ENCODE results near the gene TARBP2.
"Not testable (repeated sequence)": the region's sequence is repeated elsewhere in the genome, so short reads cannot be mapped to it uniquely, and the experiment has no call there.

The TARBP2 gene

GRCh38 chr12:53476769-53477209 is 24.3 kb upstream of the TARBP2 start:
- DNase-seq (ENCODE audit: low read depth) = no peak

- no peak for DNase-seq (ENCODE audit: low read depth)
Observed at GRCh38 chr12:53478865-53479264, 22.2 kb upstream of the TARBP2 start.

DNA sequence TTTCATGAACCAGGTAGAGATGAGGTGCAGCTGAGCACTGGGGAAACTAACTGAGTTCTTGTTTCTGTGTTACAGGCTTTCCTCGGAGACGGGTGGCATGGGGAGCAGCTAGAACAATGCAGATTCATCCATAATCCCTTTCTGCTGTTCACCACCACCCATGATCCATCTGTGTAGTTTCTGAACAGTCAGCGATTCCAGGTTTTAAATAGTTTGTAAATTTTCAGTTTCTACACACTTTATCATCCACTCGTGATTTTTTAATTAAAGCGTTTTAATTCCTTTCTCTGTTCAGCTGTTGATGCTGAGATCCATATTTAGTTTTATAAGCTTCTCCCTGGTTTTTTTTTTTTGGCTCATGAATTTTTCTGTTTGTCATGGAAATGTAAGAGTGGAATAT is 21.8 kb upstream of the TARBP2 start:
- no peak for DNase-seq (ENCODE audit: low read depth)

GRCh38 chr12:53480491-53481442 is 20.3 kb upstream of the TARBP2 start:
- no peak for DNase-seq (ENCODE audit: low read depth)

- DNase-seq (ENCODE audit: low read depth) = not testable (repeated sequence)
Observed at GRCh38 chr12:53481458-53481857, 19.6 kb upstream of the TARBP2 start.

GRCh38 chr12:53481939-53482586 is 19.0 kb upstream of the TARBP2 start:
- DNase-seq (ENCODE audit: low read depth) = no peak

- no peak for DNase-seq (ENCODE audit: low read depth)
Observed at GRCh38 chr12:53482626-53483168, 18.4 kb upstream of the TARBP2 start.

- no peak for DNase-seq (ENCODE audit: low read depth)
Observed at GRCh38 chr12:53483225-53483978, 17.7 kb upstream of the TARBP2 start.

DNA sequence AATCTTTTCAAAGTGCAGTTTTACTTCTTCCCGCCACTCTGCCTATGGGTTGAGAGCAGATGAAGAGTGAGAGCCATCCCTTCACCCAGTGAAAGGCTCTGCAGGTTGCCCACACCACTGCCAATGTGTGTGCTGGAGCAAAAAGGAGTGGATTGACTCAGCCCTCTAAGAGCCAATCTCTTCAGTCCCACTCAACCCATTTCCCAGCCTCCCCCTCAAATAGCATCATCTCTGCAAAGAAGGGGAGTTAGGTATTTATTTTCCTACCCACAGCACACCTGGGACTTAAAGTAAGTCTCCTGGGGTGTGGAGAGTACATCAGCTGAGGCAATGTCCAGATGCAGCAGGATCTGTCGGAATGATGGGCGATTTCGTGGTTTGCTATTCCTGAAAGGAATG is 17.1 kb upstream of the TARBP2 start:
- DNase-seq (ENCODE audit: low read depth) = no peak

DNA sequence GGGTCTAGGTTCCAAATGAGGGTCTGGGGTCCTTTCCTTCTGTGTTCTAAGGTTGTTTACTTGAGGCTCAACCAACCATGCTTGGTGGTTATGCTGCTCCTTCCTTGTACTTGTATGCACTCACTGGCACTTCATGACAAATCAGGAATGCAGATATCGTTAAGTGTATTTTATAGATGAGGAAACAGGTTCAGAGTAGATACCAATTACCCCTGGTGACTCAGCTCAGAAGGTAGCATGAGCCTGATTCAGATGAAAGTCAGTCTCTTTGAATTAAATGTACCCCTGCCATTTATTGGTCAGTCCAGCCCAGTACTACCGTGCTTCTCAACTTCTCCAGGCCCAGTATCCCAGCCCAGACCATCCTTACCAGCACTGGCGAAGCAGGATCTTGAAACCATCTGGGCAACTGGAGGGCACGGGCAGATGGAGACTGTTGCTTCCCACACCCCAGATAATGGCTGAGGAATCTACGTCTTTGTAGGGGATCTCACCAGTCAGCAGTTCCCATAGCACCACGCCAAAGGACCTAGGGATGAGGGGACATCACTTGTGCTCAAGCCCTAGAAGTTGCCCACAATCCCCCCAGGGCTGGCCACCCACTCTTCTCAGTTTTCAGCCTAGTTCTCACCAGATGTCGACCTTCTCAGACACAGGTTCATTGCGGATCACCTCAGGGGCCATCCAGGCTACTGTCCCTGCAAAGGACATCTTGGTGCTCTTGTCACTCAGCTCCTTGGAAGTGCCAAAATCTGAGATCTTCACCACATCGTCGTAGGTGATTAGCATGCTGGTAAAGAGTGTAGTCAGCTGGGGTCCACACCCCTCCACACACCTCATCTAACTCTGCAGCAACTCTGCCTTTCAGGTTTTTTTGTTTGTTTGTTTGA is 16.2 kb upstream of the TARBP2 start:
- no peak for DNase-seq (ENCODE audit: low read depth)

DNA sequence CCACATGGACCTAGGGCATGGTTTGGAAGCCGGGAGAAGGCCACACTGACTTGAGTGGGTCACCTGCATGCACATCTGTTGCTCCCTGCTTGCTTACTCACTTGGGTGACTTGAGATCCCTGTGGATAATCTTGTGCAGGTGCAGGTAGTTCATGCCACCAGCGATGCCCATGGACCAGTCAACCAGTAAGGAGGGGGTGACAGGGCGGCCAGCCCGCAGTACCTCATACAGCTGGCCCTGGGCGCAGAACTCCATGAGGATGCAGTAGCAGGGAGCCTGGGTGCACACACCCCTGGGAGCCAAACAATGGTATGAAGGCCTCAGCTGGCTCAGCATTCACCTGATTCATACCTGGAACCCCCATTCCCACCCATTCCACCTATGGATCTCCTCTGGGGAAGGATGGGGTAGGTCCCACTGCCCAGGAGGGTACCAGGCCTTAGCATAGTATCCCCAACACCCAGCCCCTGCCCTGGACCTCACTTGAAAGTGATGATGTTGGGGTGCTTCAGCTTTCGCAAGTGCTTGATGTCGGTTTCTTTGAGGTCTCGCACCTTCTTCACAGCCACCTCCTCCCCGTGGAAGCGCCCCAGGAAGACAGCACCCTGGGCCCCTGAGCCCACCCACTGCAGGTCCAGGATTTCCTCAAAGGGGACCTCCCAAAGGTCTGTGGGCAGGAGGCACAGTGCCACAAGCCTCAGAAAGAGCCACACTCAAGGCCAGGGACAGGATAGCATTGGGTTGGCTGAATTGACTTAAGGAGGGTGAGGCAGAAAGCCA is 14.9 kb upstream of the TARBP2 start:
- no peak for DNase-seq (ENCODE audit: low read depth)

DNA sequence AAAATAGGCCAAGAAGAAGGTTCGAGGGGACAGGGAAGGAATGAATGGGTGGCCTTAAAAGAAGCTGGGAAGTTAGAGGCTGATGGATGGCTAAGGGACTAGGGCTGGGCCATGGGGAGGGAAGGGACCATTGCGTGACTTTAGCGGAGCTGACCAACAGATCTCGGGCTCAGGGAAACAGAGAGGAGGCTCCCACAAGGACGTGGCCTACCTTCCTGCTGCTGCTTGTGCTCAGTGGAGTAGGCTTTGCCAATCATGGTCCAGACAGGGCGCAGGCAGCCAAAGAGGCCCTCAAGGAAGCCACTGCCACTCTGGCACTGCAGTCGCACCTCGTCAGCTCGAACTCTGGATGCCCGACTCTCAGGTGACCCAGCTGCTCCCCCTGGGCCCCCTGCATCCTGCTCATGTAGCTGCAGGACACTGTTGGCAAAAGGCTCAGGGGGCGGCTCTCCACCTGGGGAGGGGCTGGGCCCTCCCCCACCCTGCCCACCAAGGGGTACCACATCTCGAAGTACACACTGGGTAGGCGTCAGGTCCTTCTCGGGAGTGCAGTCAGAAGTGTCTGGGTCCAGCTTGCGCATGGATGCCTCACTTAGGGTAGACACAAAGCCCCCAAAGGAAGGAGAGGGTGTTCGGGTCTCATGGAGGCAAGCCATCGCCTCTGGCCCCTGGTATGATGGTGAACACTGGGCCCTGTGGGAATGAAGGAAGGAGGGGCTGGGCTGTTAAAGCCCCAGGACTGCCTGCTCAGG is 14.2 kb upstream of the TARBP2 start:
- no peak for DNase-seq (ENCODE audit: low read depth)

DNA sequence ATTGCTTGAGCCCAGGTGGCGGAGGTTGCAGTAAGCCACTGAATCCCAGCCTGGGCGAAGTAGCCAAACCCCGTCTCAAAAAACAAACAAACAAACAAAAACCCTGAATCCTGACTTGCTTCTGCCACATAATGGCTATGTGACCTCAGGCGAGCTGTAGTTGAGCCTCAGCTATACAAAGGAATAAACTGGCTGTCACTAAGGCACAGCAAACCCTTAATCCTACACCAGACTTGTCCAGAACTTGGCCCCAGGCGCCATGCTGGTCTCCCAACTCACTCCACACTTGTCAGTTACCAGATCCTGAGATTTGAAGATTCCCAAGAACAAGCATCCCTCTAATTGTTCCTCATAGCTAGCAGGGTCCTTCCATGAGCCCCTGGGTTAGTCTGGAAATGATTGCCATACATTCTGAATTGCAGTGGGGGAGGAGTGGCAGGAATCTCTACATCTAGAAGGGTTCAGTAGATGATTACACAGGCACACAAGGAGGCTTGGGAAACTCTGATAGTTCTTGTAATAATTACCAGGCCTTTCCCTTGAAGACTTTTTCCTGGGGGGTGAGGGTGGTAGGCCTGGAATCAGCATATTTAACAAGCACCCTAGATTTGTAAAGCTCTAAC is 11.7 kb upstream of the TARBP2 start:
- no peak for DNase-seq (ENCODE audit: low read depth)

GRCh38 chr12:53492188-53492587 is 8.9 kb upstream of the TARBP2 start:
- DNase-seq (ENCODE audit: low read depth) = no peak

DNA sequence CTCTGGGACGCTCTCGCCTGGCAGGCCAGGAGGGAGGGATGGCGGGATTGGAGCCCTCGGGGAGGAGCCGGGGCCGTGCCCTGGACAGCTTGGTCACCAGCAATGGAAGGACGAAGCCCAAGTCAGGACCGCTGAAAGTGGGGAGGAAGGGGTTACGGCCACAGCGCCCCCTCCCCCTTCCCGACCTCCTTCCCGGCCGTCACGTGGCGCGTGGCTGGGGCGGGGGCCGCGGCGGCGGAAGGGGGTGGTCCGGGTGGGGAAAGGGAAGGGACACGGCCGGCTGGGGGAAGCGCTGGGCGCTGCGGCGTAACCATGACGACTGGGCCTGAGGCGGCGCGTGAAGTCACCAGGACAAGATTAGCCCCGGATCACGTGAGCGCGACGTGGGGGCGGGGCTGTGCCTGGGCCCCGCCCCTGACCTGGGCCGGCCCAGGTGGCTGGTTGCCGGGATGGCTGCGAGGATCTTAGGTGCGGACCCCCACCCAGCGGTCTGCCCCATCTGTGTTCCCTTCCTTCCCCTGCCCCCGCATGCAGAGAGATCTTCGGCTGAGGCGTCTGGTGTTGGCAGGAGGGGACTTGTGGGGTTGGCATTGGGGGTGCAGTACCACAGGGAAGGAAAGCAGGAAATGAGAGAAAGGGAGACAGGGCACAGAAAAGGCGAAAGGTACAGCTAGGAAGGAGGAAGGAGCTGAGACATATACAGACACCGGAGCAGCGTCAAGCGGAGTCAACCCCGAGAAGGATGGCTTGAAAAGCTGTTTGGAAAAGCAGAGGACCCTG is 8.1 kb upstream of the TARBP2 start:
- DNase-seq (ENCODE audit: low read depth) = peak; percentile 74

- DNase-seq (ENCODE audit: low read depth) = no peak
Observed at GRCh38 chr12:53493610-53494391, 7.3 kb upstream of the TARBP2 start.

DNA sequence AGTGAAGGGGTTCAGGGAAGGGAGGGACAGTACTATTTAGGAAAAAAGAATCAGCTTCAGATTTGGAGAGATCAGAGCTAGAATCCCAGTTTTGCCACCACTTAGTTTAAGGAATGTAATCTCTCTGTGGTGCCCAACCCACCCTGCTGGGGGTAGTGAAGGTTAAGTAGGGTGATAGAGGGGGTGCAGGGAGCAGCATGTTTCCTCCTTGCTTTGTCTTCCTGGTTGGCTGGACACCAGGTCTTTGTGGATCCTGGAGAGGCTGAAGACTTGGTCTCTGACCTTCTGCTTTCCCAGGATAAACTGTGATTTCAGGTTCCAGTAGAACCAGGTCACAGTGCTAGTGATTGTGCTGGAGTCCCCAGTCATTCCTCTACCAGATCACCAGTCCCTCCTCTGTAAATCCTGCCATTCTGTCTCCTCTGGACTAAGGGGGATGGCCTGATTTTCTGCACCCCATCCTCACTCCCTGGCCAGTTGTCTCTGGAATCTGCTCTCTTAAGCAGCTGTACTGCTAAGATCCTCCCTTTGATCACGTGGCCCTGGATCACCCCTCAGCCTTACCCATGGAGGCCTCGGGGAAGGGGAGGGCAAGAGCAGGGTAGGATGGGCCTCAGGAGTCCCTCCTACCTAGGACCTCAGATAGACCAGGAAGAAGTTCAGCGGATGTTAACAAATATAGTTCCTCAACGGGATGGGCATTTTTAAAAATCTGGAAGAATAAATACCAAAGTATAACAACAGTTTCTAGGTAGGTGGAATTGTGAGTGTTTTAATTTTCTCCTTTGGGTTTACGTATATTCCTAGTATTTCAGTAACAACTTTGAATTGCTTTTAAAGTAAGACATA is 5.0 kb upstream of the TARBP2 start:
- no peak for DNase-seq (ENCODE audit: low read depth)
